ENCODE results near the gene CXCL14. TPM values are rescaled to one million over a fixed set of nuclear protein-coding genes. Genes with fewer than 3 reads are reported as not detected.

CXCL14 gene
- total and polyA plus RNA-seq, 2 of the 13 experiments (the other 11 are each of a cell fraction or from before 2014, with no cell fraction given): not detected

DNA sequence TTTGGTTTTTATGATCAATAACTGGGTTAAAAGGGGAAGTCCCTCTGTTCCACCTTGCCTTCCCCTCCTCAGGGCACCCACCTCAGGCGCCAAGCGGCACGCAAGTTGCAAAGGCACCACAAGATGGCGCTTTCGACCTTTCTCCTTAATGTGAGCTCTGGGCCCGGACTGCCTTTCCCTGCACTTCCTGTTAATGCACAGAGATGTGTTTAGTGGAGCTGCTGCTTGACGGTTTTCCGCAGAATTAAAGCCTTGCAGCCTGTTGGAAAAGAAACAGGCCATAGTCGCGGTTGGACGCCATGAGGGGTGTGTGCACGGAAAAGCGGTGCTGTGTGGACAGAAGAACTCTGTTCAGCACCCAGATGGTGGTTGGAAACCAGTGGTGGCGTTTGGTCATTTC is 17.9 kb downstream of the CXCL14 start (continued):
- peak; percentile 54; the same call in 1 of the 2 replicates for TF ChIP-seq KDM2A (CRISPR knock-in tag; IDR thresholded peaks at IDR 0.05; ENCODE audit: borderline replicate concordance, low read depth)
- TF ChIP-seq ZNF235 (CRISPR knock-in tag; IDR thresholded peaks at IDR 0.05; ENCODE audit: borderline replicate concordance): no peak
- no peak for TF ChIP-seq NFATC3 (CRISPR knock-in tag; IDR thresholded peaks at IDR 0.05)
- TF ChIP-seq BRD4 (CRISPR knock-in tag; IDR thresholded peaks at IDR 0.05): no peak
- no peak for TF ChIP-seq ATAD3A (CRISPR knock-in tag; IDR thresholded peaks at IDR 0.05)
- TF ChIP-seq MAFF (IDR thresholded peaks at IDR 0.05; ENCODE audit: low read depth, low read length): no peak
- TF ChIP-seq, protein P1, sequence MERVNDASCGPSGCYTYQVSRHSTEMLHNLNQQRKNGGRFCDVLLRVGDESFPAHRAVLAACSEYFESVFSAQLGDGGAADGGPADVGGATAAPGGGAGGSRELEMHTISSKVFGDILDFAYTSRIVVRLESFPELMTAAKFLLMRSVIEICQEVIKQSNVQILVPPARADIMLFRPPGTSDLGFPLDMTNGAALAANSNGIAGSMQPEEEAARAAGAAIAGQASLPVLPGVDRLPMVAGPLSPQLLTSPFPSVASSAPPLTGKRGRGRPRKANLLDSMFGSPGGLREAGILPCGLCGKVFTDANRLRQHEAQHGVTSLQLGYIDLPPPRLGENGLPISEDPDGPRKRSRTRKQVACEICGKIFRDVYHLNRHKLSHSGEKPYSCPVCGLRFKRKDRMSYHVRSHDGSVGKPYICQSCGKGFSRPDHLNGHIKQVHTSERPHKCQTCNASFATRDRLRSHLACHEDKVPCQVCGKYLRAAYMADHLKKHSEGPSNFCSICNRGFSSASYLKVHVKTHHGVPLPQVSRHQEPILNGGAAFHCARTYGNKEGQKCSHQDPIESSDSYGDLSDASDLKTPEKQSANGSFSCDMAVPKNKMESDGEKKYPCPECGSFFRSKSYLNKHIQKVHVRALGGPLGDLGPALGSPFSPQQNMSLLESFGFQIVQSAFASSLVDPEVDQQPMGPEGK (CRISPR knock-in tag; IDR thresholded peaks at IDR 0.05): 0 out of 2 replicates have a peak, but pooled peaks have one; percentile 12
- TF ChIP-seq, protein P2, sequence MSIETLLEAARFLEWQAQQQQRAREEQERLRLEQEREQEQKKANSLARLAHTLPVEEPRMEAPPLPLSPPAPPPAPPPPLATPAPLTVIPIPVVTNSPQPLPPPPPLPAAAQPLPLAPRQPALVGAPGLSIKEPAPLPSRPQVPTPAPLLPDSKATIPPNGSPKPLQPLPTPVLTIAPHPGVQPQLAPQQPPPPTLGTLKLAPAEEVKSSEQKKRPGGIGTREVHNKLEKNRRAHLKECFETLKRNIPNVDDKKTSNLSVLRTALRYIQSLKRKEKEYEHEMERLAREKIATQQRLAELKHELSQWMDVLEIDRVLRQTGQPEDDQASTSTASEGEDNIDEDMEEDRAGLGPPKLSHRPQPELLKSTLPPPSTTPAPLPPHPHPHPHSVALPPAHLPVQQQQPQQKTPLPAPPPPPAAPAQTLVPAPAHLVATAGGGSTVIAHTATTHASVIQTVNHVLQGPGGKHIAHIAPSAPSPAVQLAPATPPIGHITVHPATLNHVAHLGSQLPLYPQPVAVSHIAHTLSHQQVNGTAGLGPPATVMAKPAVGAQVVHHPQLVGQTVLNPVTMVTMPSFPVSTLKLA (IDR thresholded peaks at IDR 0.05): no peak
- peak; percentile 73 for TF ChIP-seq XRCC5 (optimal IDR thresholded peaks at IDR 0.05; ENCODE audit: low read length)
- no peak for TF ChIP-seq TP53 (CRISPR knock-in tag; conservative IDR thresholded peaks at IDR 0.05)
- peak; percentile 65 for TF ChIP-seq RAD21 (CRISPR knock-in tag; IDR thresholded peaks at IDR 0.05)
- TF ChIP-seq, protein P3, sequence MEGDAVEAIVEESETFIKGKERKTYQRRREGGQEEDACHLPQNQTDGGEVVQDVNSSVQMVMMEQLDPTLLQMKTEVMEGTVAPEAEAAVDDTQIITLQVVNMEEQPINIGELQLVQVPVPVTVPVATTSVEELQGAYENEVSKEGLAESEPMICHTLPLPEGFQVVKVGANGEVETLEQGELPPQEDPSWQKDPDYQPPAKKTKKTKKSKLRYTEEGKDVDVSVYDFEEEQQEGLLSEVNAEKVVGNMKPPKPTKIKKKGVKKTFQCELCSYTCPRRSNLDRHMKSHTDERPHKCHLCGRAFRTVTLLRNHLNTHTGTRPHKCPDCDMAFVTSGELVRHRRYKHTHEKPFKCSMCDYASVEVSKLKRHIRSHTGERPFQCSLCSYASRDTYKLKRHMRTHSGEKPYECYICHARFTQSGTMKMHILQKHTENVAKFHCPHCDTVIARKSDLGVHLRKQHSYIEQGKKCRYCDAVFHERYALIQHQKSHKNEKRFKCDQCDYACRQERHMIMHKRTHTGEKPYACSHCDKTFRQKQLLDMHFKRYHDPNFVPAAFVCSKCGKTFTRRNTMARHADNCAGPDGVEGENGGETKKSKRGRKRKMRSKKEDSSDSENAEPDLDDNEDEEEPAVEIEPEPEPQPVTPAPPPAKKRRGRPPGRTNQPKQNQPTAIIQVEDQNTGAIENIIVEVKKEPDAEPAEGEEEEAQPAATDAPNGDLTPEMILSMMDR (CRISPR knock-in tag; IDR thresholded peaks at IDR 0.05): peak; percentile 94

All from HepG2 (cell line).